NCI-H1417 (cell line): ENCODE data around the gene TGM4.

Experiments used
- DNase-seq, 3 experiments: peaks; one replicate each; lab custom pipeline; 2025; lab: John Stamatoyannopoulos, UW

Gene TGM4

GRCh38 chr3:44954962-44955361, 80.6 kb downstream of the TGM4 start:
- DNase-seq, result no peak

- DNase-seq, result no peak
Measured at GRCh38 chr3:44955917-44956316, 81.5 kb downstream of the TGM4 start.

- DNase-seq, result no peak
Measured at GRCh38 chr3:44957986-44958385, 83.6 kb downstream of the TGM4 start.

GRCh38 chr3:44958386-44958785, 84.0 kb downstream of the TGM4 start:
- no peak for DNase-seq

- no peak for DNase-seq
Measured at GRCh38 chr3:44960387-44961026, 86.1 kb downstream of the TGM4 start.

GRCh38 chr3:44961888-44962287, 87.5 kb downstream of the TGM4 start:
- no peak for DNase-seq

GRCh38 chr3:44962621-44963393, 88.4 kb downstream of the TGM4 start:
- peak in 2 of 3 experiments; percentile 45 to 85 for DNase-seq

- no peak for DNase-seq
Measured at GRCh38 chr3:44963571-44964325, 89.3 kb downstream of the TGM4 start.
